ENCODE results near the gene RAN. TPM values are rescaled to one million over a fixed set of nuclear protein-coding genes. Genes with fewer than 3 reads are reported as not detected.
"Not testable (repeated sequence)": the region's sequence is repeated elsewhere in the genome, so short reads cannot be mapped to it uniquely, and the experiment has no call there.

The RAN gene
- total RNA-seq, 2 experiments from 2014 or later, result 1,319 to 1,332 TPM

GRCh38 chr12:130873825-130874224 lies 2.0 kb downstream of the RAN start:
- H3K4me1 Mint-ChIP-seq (ENCODE audit: low read depth), result peaks cover 53% of the 10 kb centered on the region
- POLR2A ChIA-PET, result no interaction called here
- peak overlapping the region; percentile 8 for H3K27ac Mint-ChIP-seq
- ATAC-seq, result no peak
- H3K4me3 Mint-ChIP-seq, result peak overlapping the region; percentile 98
- H3K9me3 Mint-ChIP-seq (ENCODE audit: insufficient read depth), result no peaks in the 10 kb centered on the region
- H3K36me3 Mint-ChIP-seq (ENCODE audit: low read depth), result peaks cover 51% of the 10 kb centered on the region
- H3K27me3 Mint-ChIP-seq (ENCODE audit: low read depth), result no peaks in the 10 kb centered on the region
- no peak for DNase-seq
- CTCF ChIA-PET, result interaction anchor here (0.9 kb wide), 1 partner anchor 231 kb away, joined by 3 read pairs; no protein-coding TSS in a partner anchor

GRCh38 chr12:130874696-130875095 lies 2.8 kb downstream of the RAN start:
- no peaks in the 10 kb centered on the region for H3K9me3 Mint-ChIP-seq (ENCODE audit: insufficient read depth)
- ChIA-PET CTCF (no interaction called here), POLR2A (no interaction called here)
- ATAC-seq (no peak), DNase-seq (no peak)
- peaks cover 60% of the 10 kb centered on the region for H3K4me1 Mint-ChIP-seq (ENCODE audit: low read depth)
- H3K4me3 Mint-ChIP-seq, result peak overlapping the region; percentile 98
- H3K27me3 Mint-ChIP-seq (ENCODE audit: low read depth), result no peaks in the 10 kb centered on the region
- peaks cover 57% of the 10 kb centered on the region for H3K36me3 Mint-ChIP-seq (ENCODE audit: low read depth)
- H3K27ac Mint-ChIP-seq, result no peak overlapping the region

- no peaks in the 10 kb centered on the region for H3K27me3 Mint-ChIP-seq (ENCODE audit: low read depth)
- CTCF ChIA-PET, result no interaction called here
- ATAC-seq (no peak), DNase-seq (no peak)
- POLR2A ChIA-PET, result interaction anchor here (1.0 kb wide), 1 partner anchor 48 kb away, joined by 3 read pairs; no protein-coding TSS in a partner anchor
- H3K27ac Mint-ChIP-seq, result no peak overlapping the region
- peaks cover 57% of the 10 kb centered on the region for H3K36me3 Mint-ChIP-seq (ENCODE audit: low read depth)
- H3K4me3 Mint-ChIP-seq, result peak overlapping the region; percentile 4
- H3K9me3 Mint-ChIP-seq (ENCODE audit: insufficient read depth), result no peaks in the 10 kb centered on the region
- peaks cover 65% of the 10 kb centered on the region for H3K4me1 Mint-ChIP-seq (ENCODE audit: low read depth)
These were observed 3.3 kb downstream of the RAN start for GRCh38 chr12:130875193-130875592.

GRCh38 chr12:130875708-130876107 lies 3.8 kb downstream of the RAN start:
- CTCF ChIA-PET; H3K27ac Mint-ChIP-seq; H3K9me3 Mint-ChIP-seq (ENCODE audit: insufficient read depth); DNase-seq; H3K27me3 Mint-ChIP-seq (ENCODE audit: low read depth); H3K4me3 Mint-ChIP-seq; ATAC-seq: not testable (repeated sequence)
- Mint-ChIP-seq H3K36me3 (ENCODE audit: low read depth) (peaks cover 57% of the 10 kb centered on the region), H3K4me1 (ENCODE audit: low read depth) (peaks cover 66% of the 10 kb centered on the region)
- POLR2A ChIA-PET, result interaction anchor here (1.0 kb wide), 1 partner anchor 48 kb away, joined by 3 read pairs; no protein-coding TSS in a partner anchor

- ATAC-seq, result no peak
- peaks cover 64% of the 10 kb centered on the region for H3K4me1 Mint-ChIP-seq (ENCODE audit: low read depth)
- POLR2A ChIA-PET, result no interaction called here
- H3K9me3 Mint-ChIP-seq (ENCODE audit: insufficient read depth), result no peaks in the 10 kb centered on the region
- peaks cover 57% of the 10 kb centered on the region for H3K36me3 Mint-ChIP-seq (ENCODE audit: low read depth)
- no peaks in the 10 kb centered on the region for H3K27me3 Mint-ChIP-seq (ENCODE audit: low read depth)
- H3K27ac Mint-ChIP-seq, result no peak overlapping the region
- no peak overlapping the region for H3K4me3 Mint-ChIP-seq
- DNase-seq, result no peak
- CTCF ChIA-PET, result no interaction called here
These were observed 4.4 kb downstream of the RAN start for GRCh38 chr12:130876297-130876696.

GRCh38 chr12:130876758-130877157 lies 4.9 kb downstream of the RAN start:
- Mint-ChIP-seq H3K36me3 (ENCODE audit: low read depth) (peaks cover 57% of the 10 kb centered on the region), H3K4me3 (no peak overlapping the region), H3K27ac (peak overlapping the region; percentile 19), H3K4me1 (ENCODE audit: low read depth) (peaks cover 62% of the 10 kb centered on the region), H3K9me3 (ENCODE audit: insufficient read depth) (no peaks in the 10 kb centered on the region), H3K27me3 (ENCODE audit: low read depth) (no peaks in the 10 kb centered on the region)
- ChIA-PET POLR2A (no interaction called here), CTCF (no interaction called here)
- DNase-seq (no peak), ATAC-seq (no peak)

GRCh38 chr12:130877333-130877732 lies 5.5 kb downstream of the RAN start:
- H3K9me3 Mint-ChIP-seq (ENCODE audit: insufficient read depth), result no peaks in the 10 kb centered on the region
- peaks cover 57% of the 10 kb centered on the region for H3K36me3 Mint-ChIP-seq (ENCODE audit: low read depth)
- ChIA-PET POLR2A (no interaction called here), CTCF (no interaction called here)
- no peak for DNase-seq
- no peak for ATAC-seq
- peak overlapping the region; percentile 50 for H3K27ac Mint-ChIP-seq
- peaks cover 62% of the 10 kb centered on the region for H3K4me1 Mint-ChIP-seq (ENCODE audit: low read depth)
- H3K27me3 Mint-ChIP-seq (ENCODE audit: low read depth), result no peaks in the 10 kb centered on the region
- H3K4me3 Mint-ChIP-seq, result no peak overlapping the region

- H3K36me3 Mint-ChIP-seq (ENCODE audit: low read depth), result peaks cover 46% of the 10 kb centered on the region
- ATAC-seq (no peak), DNase-seq (no peak)
- CTCF ChIA-PET, result no interaction called here
- no peak overlapping the region for H3K27ac Mint-ChIP-seq
- no peaks in the 10 kb centered on the region for H3K27me3 Mint-ChIP-seq (ENCODE audit: low read depth)
- no peak overlapping the region for H3K4me3 Mint-ChIP-seq
- H3K4me1 Mint-ChIP-seq (ENCODE audit: low read depth), result peaks cover 57% of the 10 kb centered on the region
- no peaks in the 10 kb centered on the region for H3K9me3 Mint-ChIP-seq (ENCODE audit: insufficient read depth)
- POLR2A ChIA-PET, result no interaction called here
These were observed 6.6 kb downstream of the RAN start for GRCh38 chr12:130878193-130879185.

GRCh38 chr12:130879212-130879686 lies 7.4 kb downstream of the RAN start:
- Mint-ChIP-seq H3K36me3 (ENCODE audit: low read depth) (peaks cover 39% of the 10 kb centered on the region), H3K27ac (peak overlapping the region; percentile 32), H3K4me1 (ENCODE audit: low read depth) (peaks cover 51% of the 10 kb centered on the region), H3K4me3 (no peak overlapping the region), H3K9me3 (ENCODE audit: insufficient read depth) (no peaks in the 10 kb centered on the region), H3K27me3 (ENCODE audit: low read depth) (no peaks in the 10 kb centered on the region)
- ChIA-PET POLR2A (no interaction called here), CTCF (no interaction called here)
- no peak for ATAC-seq
- no peak for DNase-seq

- ATAC-seq (peak; percentile 24), DNase-seq (no peak)
- Mint-ChIP-seq H3K36me3 (ENCODE audit: low read depth) (peaks cover 32% of the 10 kb centered on the region), H3K4me1 (ENCODE audit: low read depth) (peaks cover 46% of the 10 kb centered on the region), H3K27ac (peak overlapping the region; percentile 43), H3K4me3 (peak overlapping the region; percentile 63), H3K9me3 (ENCODE audit: insufficient read depth) (no peaks in the 10 kb centered on the region), H3K27me3 (ENCODE audit: low read depth) (no peaks in the 10 kb centered on the region)
- POLR2A ChIA-PET, result no interaction called here
- CTCF ChIA-PET, result interaction anchor here (2.3 kb wide), 1 partner anchor 60 kb away, joined by 7 read pairs; no protein-coding TSS in a partner anchor
These were observed 8.0 kb downstream of the RAN start for GRCh38 chr12:130879781-130880389.

GRCh38 chr12:130880411-130880885 lies 8.6 kb downstream of the RAN start:
- peak; percentile 51 for ATAC-seq
- H3K4me3 Mint-ChIP-seq, result peak overlapping the region; percentile 63
- H3K27ac Mint-ChIP-seq, result peak overlapping the region; percentile 43
- no peaks in the 10 kb centered on the region for H3K9me3 Mint-ChIP-seq (ENCODE audit: insufficient read depth)
- H3K36me3 Mint-ChIP-seq (ENCODE audit: low read depth), result peaks cover 28% of the 10 kb centered on the region
- H3K27me3 Mint-ChIP-seq (ENCODE audit: low read depth), result no peaks in the 10 kb centered on the region
- POLR2A ChIA-PET, result interaction anchor here (0.6 kb wide), 1 partner anchor 10 kb away, joined by 3 read pairs; no protein-coding TSS in a partner anchor
- DNase-seq, result peak; percentile 38
- CTCF ChIA-PET, result interaction anchor here (2.3 kb wide), 1 partner anchor 60 kb away, joined by 7 read pairs; no protein-coding TSS in a partner anchor
- H3K4me1 Mint-ChIP-seq (ENCODE audit: low read depth), result peaks cover 42% of the 10 kb centered on the region
